NB4 (cell line): ENCODE results near the gene PLA2R1.

Source experiments
- MYC ChIP-seq: IDR thresholded peaks from 2 replicates; pipeline ENCODE4 v1.6.1; 2011; ENCODE audit warnings: low read depth, low read length
- POLR2A ChIP-seq: IDR thresholded peaks from 2 replicates; pipeline ENCODE4 v1.6.1; 2011; ENCODE audit warnings: mild to moderate bottlenecking; ENCODE audit not compliant: insufficient read length; ENCODE audit errors: extremely low read depth
- TF ChIP-seq, protein P1 (sequence below): IDR thresholded peaks from one replicate; pipeline ENCODE4 v1.5.1; 2012; ENCODE audit warnings: low read depth, low read length
- TF ChIP-seq, protein P2 (sequence below): IDR thresholded peaks from 2 replicates; pipeline ENCODE4 v1.6.1; 2011; ENCODE audit warnings: low read depth, low read length

DNA sequence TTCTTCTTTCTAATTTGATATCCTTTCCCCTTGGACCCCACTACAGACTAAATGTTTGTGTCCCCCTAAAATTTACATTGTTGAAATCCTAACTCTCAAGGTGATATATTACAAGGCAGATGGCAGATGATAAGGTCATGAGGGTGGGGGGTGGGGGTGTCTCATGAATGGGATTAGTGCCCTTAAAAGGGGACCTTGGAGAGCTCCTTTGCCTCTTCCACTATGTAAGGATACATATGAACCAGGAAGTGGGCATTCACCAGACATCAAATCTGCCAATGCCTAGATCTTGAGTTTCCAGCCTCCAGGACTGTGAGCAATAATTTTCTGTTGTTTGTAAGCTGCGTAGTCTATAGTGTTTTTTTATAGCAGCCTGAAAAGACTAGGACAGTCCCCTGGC lies 89.1 kb downstream of the PLA2R1 start:
- TF ChIP-seq, protein P1, sequence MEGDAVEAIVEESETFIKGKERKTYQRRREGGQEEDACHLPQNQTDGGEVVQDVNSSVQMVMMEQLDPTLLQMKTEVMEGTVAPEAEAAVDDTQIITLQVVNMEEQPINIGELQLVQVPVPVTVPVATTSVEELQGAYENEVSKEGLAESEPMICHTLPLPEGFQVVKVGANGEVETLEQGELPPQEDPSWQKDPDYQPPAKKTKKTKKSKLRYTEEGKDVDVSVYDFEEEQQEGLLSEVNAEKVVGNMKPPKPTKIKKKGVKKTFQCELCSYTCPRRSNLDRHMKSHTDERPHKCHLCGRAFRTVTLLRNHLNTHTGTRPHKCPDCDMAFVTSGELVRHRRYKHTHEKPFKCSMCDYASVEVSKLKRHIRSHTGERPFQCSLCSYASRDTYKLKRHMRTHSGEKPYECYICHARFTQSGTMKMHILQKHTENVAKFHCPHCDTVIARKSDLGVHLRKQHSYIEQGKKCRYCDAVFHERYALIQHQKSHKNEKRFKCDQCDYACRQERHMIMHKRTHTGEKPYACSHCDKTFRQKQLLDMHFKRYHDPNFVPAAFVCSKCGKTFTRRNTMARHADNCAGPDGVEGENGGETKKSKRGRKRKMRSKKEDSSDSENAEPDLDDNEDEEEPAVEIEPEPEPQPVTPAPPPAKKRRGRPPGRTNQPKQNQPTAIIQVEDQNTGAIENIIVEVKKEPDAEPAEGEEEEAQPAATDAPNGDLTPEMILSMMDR = no peak
- no peak for TF ChIP-seq POLR2A
- TF ChIP-seq, protein P2, sequence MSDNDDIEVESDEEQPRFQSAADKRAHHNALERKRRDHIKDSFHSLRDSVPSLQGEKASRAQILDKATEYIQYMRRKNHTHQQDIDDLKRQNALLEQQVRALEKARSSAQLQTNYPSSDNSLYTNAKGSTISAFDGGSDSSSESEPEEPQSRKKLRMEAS = no peak
- no peak for TF ChIP-seq MYC
